GM21423 (cell line): ENCODE data around the gene XYLB.

Source experiments
- ATAC-seq: cut with Tn5 transposase; IDR thresholded peaks from one replicate; pipeline ENCODE4 v1.9.1; 2021; ENCODE audit warnings: mild to moderate bottlenecking, moderate library complexity; ENCODE audit not compliant: unreplicated experiment

The XYLB gene

GRCh38 chr3:38453075-38453912 is 106.7 kb downstream of the XYLB start, which contains the start of gene ACVR2B:
Gene ACVR2B, plus strand, starts transcription at chr3:38453890. Its CDS starts 433 bp downstream, at chr3:38454323.
- ATAC-seq = peak; percentile 51

GRCh38 chr3:38453913-38454177 is 107.3 kb downstream of the XYLB start:
- no peak for ATAC-seq

GRCh38 chr3:38454178-38454883 is 107.7 kb downstream of the XYLB start:
- peak; percentile 33 for ATAC-seq

GRCh38 chr3:38454884-38455638 is 108.5 kb downstream of the XYLB start:
- ATAC-seq = peak; percentile 21

- peak; percentile 36 for ATAC-seq
These were observed 109.2 kb downstream of the XYLB start for GRCh38 chr3:38455639-38456430.

GRCh38 chr3:38457111-38458003 is 110.8 kb downstream of the XYLB start:
- ATAC-seq = no peak

GRCh38 chr3:38458796-38459498 is 112.4 kb downstream of the XYLB start:
- no peak for ATAC-seq

GRCh38 chr3:38459499-38460048 is 113.0 kb downstream of the XYLB start:
- no peak for ATAC-seq

GRCh38 chr3:38460377-38461270 is 114.0 kb downstream of the XYLB start:
- no peak for ATAC-seq
